GM12865 (cell line): ENCODE results near the gene G3BP2.
"Not testable (repeated sequence)": the region's sequence is repeated elsewhere in the genome, so short reads cannot be mapped to it uniquely, and the experiment has no call there.

Source experiments
- DNase-seq: peaks from one replicate; pipeline ENCODE4 v3.0.0; 2010; ENCODE audit warnings: low read depth
- H3K4me3 ChIP-seq: 2 replicates; pipeline ENCODE4 v1.5.1; 2011; ENCODE audit warnings: mild to moderate bottlenecking, low read depth, low read length, control low read depth
- CTCF ChIP-seq: IDR thresholded peaks from 2 replicates; pipeline ENCODE4 v1.5.1; 2011; ENCODE audit warnings: low read length, control low read depth, low read depth, inconsistent platforms; ENCODE audit not compliant: insufficient read depth; ENCODE audit errors: missing control alignments

G3BP2 gene

GRCh38 chr4:75671802-75672421, 1.3 kb downstream of the G3BP2 start:
- H3K4me3 ChIP-seq: peak overlapping the region; percentile 99
- no peak for TF ChIP-seq CTCF
- no peak for DNase-seq

DNA sequence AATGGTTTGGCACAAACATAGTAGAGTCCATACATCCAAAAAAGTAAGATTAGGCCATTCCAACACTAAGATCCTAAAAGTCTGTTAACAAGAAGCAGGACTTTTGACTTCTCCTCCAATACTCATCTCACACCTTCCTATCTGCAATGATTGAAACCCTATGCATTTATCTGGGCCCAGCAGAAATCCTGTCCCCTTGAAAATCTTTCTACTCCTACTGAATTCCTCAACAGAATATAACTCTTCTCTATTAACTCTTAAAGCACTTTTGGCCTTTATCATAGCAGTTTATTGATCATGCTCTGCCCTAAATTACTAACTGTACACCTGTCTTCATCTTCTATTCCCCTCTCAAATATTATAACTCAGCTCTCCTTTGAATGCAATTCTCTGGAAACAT, 4.6 kb downstream of the G3BP2 start:
- DNase-seq: no peak
- no peak overlapping the region for H3K4me3 ChIP-seq
- TF ChIP-seq CTCF: no peak

- not testable (repeated sequence) for H3K4me3 ChIP-seq, DNase-seq
Measured at GRCh38 chr4:75667636-75668035, 5.6 kb downstream of the G3BP2 start.

- no peak for TF ChIP-seq CTCF
- no peak for DNase-seq
- no peak overlapping the region for H3K4me3 ChIP-seq
Measured at GRCh38 chr4:75666299-75666698, 6.9 kb downstream of the G3BP2 start.

DNA sequence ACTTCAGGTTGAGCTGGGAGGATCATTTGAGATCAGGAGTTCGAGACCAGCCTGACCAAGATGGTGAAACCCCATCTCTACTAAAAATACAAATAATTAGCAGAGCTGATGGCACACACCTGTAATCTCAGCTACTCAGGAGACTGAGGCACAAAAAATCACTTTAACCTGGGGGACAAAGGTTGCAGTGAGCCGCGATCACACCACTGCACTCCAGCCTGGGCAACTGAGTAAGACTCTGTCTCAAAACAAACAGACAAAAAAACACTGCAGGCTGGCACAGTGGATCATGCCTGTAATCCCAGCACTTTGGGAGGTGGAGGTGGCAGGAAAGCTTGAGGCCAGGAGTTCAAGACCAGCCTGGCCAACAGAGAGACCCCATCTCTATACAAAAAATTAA, 8.6 kb downstream of the G3BP2 start:
- DNase-seq, H3K4me3 ChIP-seq: not testable (repeated sequence)

- no peak for DNase-seq
- TF ChIP-seq CTCF: no peak
Measured at GRCh38 chr4:75662626-75663025, 10.6 kb downstream of the G3BP2 start.

DNA sequence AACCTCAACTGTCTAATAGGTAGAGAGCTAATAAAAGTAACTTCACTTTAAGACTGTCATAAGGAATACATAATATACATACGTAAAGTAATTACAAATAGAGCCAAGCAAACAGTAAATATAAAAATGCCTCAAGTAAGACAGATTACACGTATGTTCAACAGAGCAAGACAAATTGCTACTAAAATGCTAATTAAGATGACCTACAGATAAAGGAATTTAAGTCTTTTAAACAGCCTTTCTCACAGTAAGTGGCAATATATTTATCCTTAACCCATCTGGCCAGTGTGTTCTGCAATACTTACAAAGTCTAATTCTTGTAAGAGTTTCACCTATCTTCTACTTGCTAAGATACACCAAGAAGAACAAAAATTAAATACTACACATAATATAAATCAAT, 12.7 kb downstream of the G3BP2 start:
- DNase-seq: no peak
- no peak for TF ChIP-seq CTCF
- H3K4me3 ChIP-seq: no peak overlapping the region

More at GRCh38 chr4:75662626-75663025, 10.6 kb downstream of the G3BP2 start:
- H3K4me3 ChIP-seq: no peak overlapping the region

DNA sequence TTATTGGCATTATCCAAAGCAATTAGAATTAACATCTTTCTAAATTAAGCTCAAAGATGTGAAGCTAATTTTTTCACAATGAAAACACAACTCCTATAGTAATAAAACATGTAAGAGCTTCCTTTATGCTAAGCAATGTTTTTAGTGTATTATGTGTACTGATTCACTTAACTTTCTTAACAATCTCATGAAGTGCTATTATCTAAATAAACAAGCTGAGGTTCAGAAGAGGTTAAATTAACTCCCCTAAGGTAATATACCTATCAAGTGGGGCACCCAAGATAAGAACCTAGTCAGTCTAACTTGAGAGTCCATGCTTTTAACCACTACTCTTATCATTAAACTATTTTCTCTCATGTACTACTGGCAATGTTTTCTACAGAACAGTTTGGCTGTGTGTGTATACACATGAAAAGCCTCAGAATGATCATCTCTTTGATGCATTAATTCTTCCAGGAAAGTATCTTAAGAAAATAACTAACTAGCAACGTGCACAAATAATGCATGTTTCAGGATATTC, 13.6 kb downstream of the G3BP2 start:
- no peak for TF ChIP-seq CTCF
- H3K4me3 ChIP-seq: no peak overlapping the region
- no peak for DNase-seq
